ENCODE measurements around the gene PDGFRB.

PDGFRB gene

DNA sequence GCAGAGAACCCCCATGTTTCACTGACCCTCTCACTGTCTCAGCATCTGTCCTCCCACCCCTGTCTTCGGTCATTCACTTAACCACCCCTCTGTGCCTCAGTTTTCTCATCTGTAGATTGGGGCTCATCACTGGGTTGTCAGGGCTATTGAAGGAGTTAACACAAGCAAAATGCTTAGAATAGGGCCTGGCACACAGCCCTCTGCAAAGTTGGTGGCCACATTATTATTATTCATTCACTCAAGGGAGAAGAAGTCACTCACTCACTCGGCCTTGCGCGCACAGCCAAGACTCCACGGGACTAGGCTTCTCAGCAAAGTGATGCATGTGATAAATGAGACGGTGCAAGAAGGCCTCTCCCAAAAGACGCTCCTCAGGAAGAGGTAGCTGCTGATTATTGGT is 8.0 kb downstream of the PDGFRB start:
- Histone ChIP-seq H3K36me3 (ENCODE audit: insufficient read depth) (no peaks in the 10 kb centered on the region), H3K4me1 (ENCODE audit: low read depth, poor library complexity, severe bottlenecking) (no peaks in the 10 kb centered on the region), H4K20me1 (ENCODE audit: insufficient read depth) (no peaks in the 10 kb centered on the region), H3K27me3 (ENCODE audit: insufficient read depth, low read depth) (no peaks in the 10 kb centered on the region), H3K4me2 (no peak overlapping the region), H3K4me3 (IDR thresholded peaks at IDR 0.05; ENCODE audit: insufficient read depth, low read depth, low read length) (no peak overlapping the region), H3K79me2 (ENCODE audit: insufficient read depth, low read depth) (no peaks in the 10 kb centered on the region), H3K9ac (no peak overlapping the region), H2AFZ (ENCODE audit: low read depth) (no peak overlapping the region), H3K27ac (no peak overlapping the region)
- TF ChIP-seq, protein P1, sequence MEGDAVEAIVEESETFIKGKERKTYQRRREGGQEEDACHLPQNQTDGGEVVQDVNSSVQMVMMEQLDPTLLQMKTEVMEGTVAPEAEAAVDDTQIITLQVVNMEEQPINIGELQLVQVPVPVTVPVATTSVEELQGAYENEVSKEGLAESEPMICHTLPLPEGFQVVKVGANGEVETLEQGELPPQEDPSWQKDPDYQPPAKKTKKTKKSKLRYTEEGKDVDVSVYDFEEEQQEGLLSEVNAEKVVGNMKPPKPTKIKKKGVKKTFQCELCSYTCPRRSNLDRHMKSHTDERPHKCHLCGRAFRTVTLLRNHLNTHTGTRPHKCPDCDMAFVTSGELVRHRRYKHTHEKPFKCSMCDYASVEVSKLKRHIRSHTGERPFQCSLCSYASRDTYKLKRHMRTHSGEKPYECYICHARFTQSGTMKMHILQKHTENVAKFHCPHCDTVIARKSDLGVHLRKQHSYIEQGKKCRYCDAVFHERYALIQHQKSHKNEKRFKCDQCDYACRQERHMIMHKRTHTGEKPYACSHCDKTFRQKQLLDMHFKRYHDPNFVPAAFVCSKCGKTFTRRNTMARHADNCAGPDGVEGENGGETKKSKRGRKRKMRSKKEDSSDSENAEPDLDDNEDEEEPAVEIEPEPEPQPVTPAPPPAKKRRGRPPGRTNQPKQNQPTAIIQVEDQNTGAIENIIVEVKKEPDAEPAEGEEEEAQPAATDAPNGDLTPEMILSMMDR (conservative IDR thresholded peaks at IDR 0.05; ENCODE audit: low read depth, low read length): no peak

DNA sequence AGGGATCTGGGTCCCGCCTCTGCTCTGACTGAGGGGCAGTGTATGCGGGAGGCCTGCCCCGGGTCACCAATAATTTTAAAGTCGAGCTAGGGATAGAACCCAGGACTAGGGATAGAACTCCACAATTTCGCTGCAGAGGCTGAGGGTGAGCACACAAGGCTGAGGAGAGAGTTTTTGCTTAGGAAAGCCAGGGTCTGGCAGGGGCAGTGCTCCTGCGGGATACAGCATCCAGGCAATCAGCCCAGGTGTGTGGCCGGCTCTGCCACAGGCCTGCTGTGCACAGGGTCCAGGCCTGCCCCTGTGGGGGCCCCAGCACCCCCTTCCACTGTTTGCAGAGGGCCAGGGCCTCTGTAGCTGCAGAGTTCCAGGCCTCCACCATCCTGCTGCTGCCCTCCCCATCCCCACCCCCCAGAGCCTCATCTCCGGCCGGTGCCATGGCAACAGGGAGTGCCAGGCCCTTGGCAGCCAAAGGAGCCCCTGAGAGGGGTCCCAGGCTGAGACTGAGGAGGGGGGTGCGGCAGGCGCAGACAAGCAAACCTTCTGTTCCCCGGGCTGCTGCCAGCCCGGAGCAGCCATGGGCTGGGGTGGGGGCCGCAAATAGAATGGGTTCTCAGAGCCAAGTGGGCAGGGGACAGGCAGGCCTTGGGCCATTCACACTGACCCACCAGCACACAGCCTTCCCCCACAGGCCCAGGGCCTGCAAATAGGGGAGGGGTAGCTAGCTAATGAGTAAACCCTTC is 8.6 kb downstream of the PDGFRB start:
- no peak overlapping the region for H2AFZ ChIP-seq (ENCODE audit: low read depth)
- H3K27ac ChIP-seq: no peak overlapping the region
- H3K79me2 ChIP-seq (ENCODE audit: insufficient read depth, low read depth): no peaks in the 10 kb centered on the region
- H3K9ac ChIP-seq: no peak overlapping the region
- H3K4me2 ChIP-seq: no peak overlapping the region
- H4K20me1 ChIP-seq (ENCODE audit: insufficient read depth): no peaks in the 10 kb centered on the region
- no peaks in the 10 kb centered on the region for H3K4me1 ChIP-seq (ENCODE audit: low read depth, poor library complexity, severe bottlenecking)
- H3K36me3 ChIP-seq (ENCODE audit: insufficient read depth): no peaks in the 10 kb centered on the region
- TF ChIP-seq, protein P1 (conservative IDR thresholded peaks at IDR 0.05; ENCODE audit: low read depth, low read length): no peak
- no peak overlapping the region for H3K4me3 ChIP-seq (IDR thresholded peaks at IDR 0.05; ENCODE audit: insufficient read depth, low read depth, low read length)
- no peaks in the 10 kb centered on the region for H3K27me3 ChIP-seq (ENCODE audit: insufficient read depth, low read depth)

DNA sequence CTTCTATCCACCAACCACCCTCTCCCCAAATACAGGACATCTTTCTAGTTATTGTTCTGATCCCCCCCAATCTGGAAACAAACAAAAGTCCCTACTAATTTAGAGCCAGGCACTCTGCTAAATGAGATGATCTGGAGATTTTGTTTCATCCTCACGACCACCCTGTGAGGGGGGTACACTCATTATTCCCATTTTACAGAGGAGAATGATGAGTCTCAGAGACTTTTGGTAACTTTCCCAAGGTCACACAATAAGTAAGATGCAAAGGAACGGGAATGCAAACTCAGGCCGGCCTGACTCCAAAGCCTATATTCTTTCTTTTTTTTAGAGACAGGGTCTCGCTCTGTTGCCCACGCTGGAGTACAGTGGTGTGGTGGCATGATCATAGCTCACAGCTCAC is 9.4 kb downstream of the PDGFRB start:
- Histone ChIP-seq H3K79me2 (ENCODE audit: insufficient read depth, low read depth) (no peaks in the 10 kb centered on the region), H3K27me3 (ENCODE audit: insufficient read depth, low read depth) (no peaks in the 10 kb centered on the region), H2AFZ (ENCODE audit: low read depth) (no peak overlapping the region), H4K20me1 (ENCODE audit: insufficient read depth) (no peaks in the 10 kb centered on the region), H3K9ac (no peak overlapping the region), H3K4me2 (no peak overlapping the region), H3K36me3 (ENCODE audit: insufficient read depth) (no peaks in the 10 kb centered on the region), H3K27ac (no peak overlapping the region), H3K4me3 (IDR thresholded peaks at IDR 0.05; ENCODE audit: insufficient read depth, low read depth, low read length) (no peak overlapping the region), H3K4me1 (ENCODE audit: low read depth, poor library complexity, severe bottlenecking) (no peaks in the 10 kb centered on the region)
- TF ChIP-seq, protein P1 (conservative IDR thresholded peaks at IDR 0.05; ENCODE audit: low read depth, low read length): no peak

- Histone ChIP-seq H3K27ac (no peak overlapping the region), H3K79me2 (ENCODE audit: insufficient read depth, low read depth) (no peaks in the 10 kb centered on the region), H3K9ac (no peak overlapping the region), H3K4me1 (ENCODE audit: low read depth, poor library complexity, severe bottlenecking) (no peaks in the 10 kb centered on the region), H3K4me2 (no peak overlapping the region), H3K4me3 (IDR thresholded peaks at IDR 0.05; ENCODE audit: insufficient read depth, low read depth, low read length) (no peak overlapping the region), H3K27me3 (ENCODE audit: insufficient read depth, low read depth) (no peaks in the 10 kb centered on the region), H3K36me3 (ENCODE audit: insufficient read depth) (no peaks in the 10 kb centered on the region), H2AFZ (ENCODE audit: low read depth) (no peak overlapping the region), H4K20me1 (ENCODE audit: insufficient read depth) (no peaks in the 10 kb centered on the region)
- TF ChIP-seq, protein P1 (conservative IDR thresholded peaks at IDR 0.05; ENCODE audit: low read depth, low read length): no peak
These were observed 10.8 kb downstream of the PDGFRB start for GRCh38 chr5:150144879-150145278.
